K562 (cell line): ENCODE data around the gene BSN. TPM values are rescaled to one million over a fixed set of nuclear protein-coding genes. Genes with fewer than 3 reads are reported as not detected.

Experiments used
- BHLHE40 ChIP-seq: IDR thresholded peaks from 2 replicates; pipeline ENCODE4 v1.6.1; 2011; ENCODE audit warnings: low read length, improper control_type of control experiment
- C11orf30 ChIP-seq: fragments of 450-650 bp; IDR thresholded peaks from 2 replicates; pipeline ENCODE4 v1.6.1; 2016; ENCODE audit warnings: low read depth, mild to moderate bottlenecking
- CAMTA2 ChIP-seq: fragments of 250-450 bp; sonication (Bioruptor Pico); conservative IDR thresholded peaks from 2 replicates; pipeline ENCODE4 v1.5.1; 2022
- CHD1 ChIP-seq: fragments of 200-600 bp; sonication (generic); IDR thresholded peaks from one replicate; pipeline ENCODE4 v1.6.1; 2012; ENCODE audit warnings: mild to moderate bottlenecking, moderate library complexity, low read length, inconsistent platforms
- ETV5 ChIP-seq: sonication (generic); formaldehyde crosslinking; IDR thresholded peaks from 2 replicates; pipeline ENCODE4 v1.4.0; 2020; ENCODE audit warnings: low read depth, mild to moderate bottlenecking, missing genetic modification reagents
- GABPA ChIP-seq: fragments of 200-800 bp; sonication (Bioruptor generic); conservative IDR thresholded peaks from 2 replicates; pipeline ENCODE4 v1.6.1; 2016; ENCODE audit warnings: low read depth, missing genetic modification characterization, missing compliant biosample characterization
- MAFK ChIP-seq: IDR thresholded peaks from 2 replicates; pipeline ENCODE4 v1.6.1; 2011; ENCODE audit warnings: low read length, improper control_type of control experiment
- MAZ ChIP-seq, 2 experiments: fragments of 450-650 bp in 1 of 2; sonication (generic) in 1 of 2; formaldehyde crosslinking; IDR thresholded peaks in 1 of 2; conservative IDR thresholded peaks in 1 of 2; 2 replicates each; pipeline versions ENCODE4 v1.4.0 to v1.5.0; 2020; ENCODE audit warnings: mild to moderate bottlenecking in 1 of 2, missing genetic modification reagents in 1 of 2
- MTA3 ChIP-seq: fragments of 450-650 bp; formaldehyde crosslinking; IDR thresholded peaks from 2 replicates; pipeline ENCODE4 v1.6.1; 2017; ENCODE audit warnings: mild to moderate bottlenecking, borderline replicate concordance
- POU5F1 ChIP-seq: fragments of 150-350 bp; IDR thresholded peaks from 2 replicates; pipeline ENCODE4 v1.6.1; 2014; ENCODE audit warnings: borderline replicate concordance, low read length, low read depth, mild to moderate bottlenecking; ENCODE audit not compliant: partially characterized antibody
- RBM25 ChIP-seq: fragments of 200-400 bp; formaldehyde crosslinking; IDR thresholded peaks from 2 replicates; pipeline ENCODE4 v1.6.1; 2018; ENCODE audit warnings: low read length, low read depth, moderate library complexity; ENCODE audit not compliant: severe bottlenecking
- SIN3A ChIP-seq, 2 experiments: fragments of 150-350 bp in 1 of 2; IDR thresholded peaks; 2 replicates each; pipeline ENCODE4 v1.6.1; 2011 to 2016; ENCODE audit warnings: borderline replicate concordance in 2 of 2, low read depth in 2 of 2, low read length in 2 of 2, mild to moderate bottlenecking in 2 of 2, moderate library complexity in 2 of 2; ENCODE audit not compliant: control insufficient read depth in 1 of 2
- SREBF2 ChIP-seq: sonication (generic); formaldehyde crosslinking; IDR thresholded peaks from 2 replicates; pipeline ENCODE4 v1.4.0; 2020; ENCODE audit warnings: mild to moderate bottlenecking, missing genetic modification reagents
- SUPT5H ChIP-seq: fragments of 450-650 bp; IDR thresholded peaks from 2 replicates; pipeline ENCODE4 v1.6.1; 2016
- TGIF2 ChIP-seq: sonication (generic); formaldehyde crosslinking; IDR thresholded peaks from 2 replicates; pipeline ENCODE4 v1.8.1; 2022; ENCODE audit warnings: mild to moderate bottlenecking, missing genetic modification reagents, moderate library complexity
- TOE1 ChIP-seq, 2 experiments: fragments of 450-650 bp in 1 of 2; sonication (generic) in 1 of 2; formaldehyde crosslinking in 1 of 2; IDR thresholded peaks; 2 replicates each; pipeline versions ENCODE4 v1.7.1 to v1.8.0; 2016 to 2022; ENCODE audit warnings: borderline replicate concordance in 2 of 2, mild to moderate bottlenecking in 2 of 2, antibody characterized with exemption in 1 of 2, inconsistent platforms in 1 of 2, low read depth in 1 of 2, missing genetic modification reagents in 1 of 2, moderate library complexity in 1 of 2
- polyA plus RNA-seq, 8 experiments: library from polyadenylated mRNA; depleted of rRNA in 4 of 8; stranded (reverse) in 5 of 8; unstranded in 3 of 8; fragments of >200 nt; fragmentation: Nextera tagmentation in 2 of 8; fragmentation: Illumina TruSeq in 1 of 8; extraction: Ambion mirVana in 2 of 8; extraction: Trizol in 1 of 8; gene quantifications; 2 replicates each; pipeline versions ENCODE4 v1.2.1 to v1.2.3, GENCODE V29; 2011 to 2014; ENCODE audit warnings: inconsistent platforms in 1 of 8, missing spikeins in 1 of 8
- total RNA-seq, 7 experiments: library from RNA; depleted of rRNA in 6 of 7; stranded (reverse); fragments of >200 nt in 6 of 7; fragmentation: Illumina TruSeq in 2 of 7; extraction: Trizol in 2 of 7; gene quantifications; 2 replicates each; pipeline versions ENCODE4 v1.2.1 to v1.2.3, GENCODE V29; 2011 to 2021; ENCODE audit warnings: low replicate concordance in 1 of 7
- TF ChIP-seq, protein P1 (sequence below): fragments of 450-650 bp; conservative IDR thresholded peaks from 2 replicates; pipeline ENCODE4 v1.6.1; 2016; ENCODE audit warnings: missing genetic modification characterization, low read depth, mild to moderate bottlenecking, control low read depth, missing compliant biosample characterization
- TF ChIP-seq, protein P2 (sequence below), 3 experiments: IDR thresholded peaks in 2 of 3; conservative IDR thresholded peaks in 1 of 3; 2 replicates each; pipeline ENCODE4 v1.5.1; 2011 to 2012; ENCODE audit warnings: low read length in 3 of 3, mild to moderate bottlenecking in 3 of 3, control low read depth in 2 of 3, improper control_type of control experiment in 1 of 3, inconsistent platforms in 1 of 3, low read depth in 1 of 3, mixed read lengths in 1 of 3, moderate library complexity in 1 of 3; ENCODE audit not compliant: insufficient read depth in 2 of 3
- TF ChIP-seq, protein P3 (sequence below): IDR thresholded peaks from 2 replicates; pipeline ENCODE4 v1.6.1; 2014; ENCODE audit warnings: antibody characterized with exemption

The BSN gene
- total and polyA plus RNA-seq, 9 of the 15 experiments (the other 6 are each of a cell fraction or from before 2014, with no cell fraction given), result 0.03 to 1.5 (median 0.29) TPM

DNA sequence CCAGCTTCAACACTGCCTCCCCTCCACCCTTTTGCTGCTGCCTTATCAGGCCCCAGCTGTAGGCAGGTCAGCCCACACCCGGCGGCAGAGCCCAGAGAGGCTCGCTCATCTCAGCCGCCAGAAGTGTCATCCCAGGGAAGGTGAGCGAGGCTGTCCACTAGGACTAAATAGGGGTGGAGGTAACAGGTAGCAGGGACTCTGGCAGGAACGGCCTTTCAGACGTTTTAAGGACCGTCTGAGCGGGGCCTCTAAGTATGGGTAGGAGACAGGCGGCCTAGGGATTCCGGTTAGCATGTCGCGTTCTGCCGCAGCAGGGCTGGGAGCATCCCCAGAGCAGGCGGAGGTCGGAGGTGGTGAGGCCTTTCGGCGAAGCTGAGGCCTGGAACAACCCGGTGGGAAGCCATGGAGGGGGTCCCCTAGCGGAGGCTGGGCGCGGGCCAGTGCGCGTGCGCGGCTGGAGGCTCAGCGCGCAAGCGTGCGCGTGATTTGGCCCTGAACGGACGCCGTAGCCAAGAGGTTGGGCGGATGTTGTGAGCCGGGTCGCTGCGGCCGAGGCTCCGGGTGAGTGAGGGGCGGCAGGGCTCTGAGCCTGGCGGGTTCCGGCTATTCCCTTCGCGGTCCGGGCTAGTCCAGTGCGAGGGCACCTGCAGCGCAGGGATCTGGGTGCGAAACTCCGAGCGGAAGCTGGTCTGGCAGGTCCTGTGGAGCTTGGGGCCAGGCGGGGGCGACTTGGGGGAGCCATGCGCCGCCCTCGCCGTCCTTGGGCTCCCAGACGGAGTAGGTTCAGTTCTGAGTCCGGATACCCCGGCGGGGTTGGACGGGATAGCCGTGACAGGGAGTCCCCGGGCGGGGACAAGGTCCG, 135.0 kb downstream of the BSN start, which contains the start of the genes MST1 and RNF123 (continued):
- TF ChIP-seq BHLHE40 (peak; percentile 23; the same call in 1 of the 2 replicates), GABPA (tag) (peak; percentile 89), POU5F1 (peak; percentile 85), SREBF2 (CRISPR knock-in tag) (no peak), CHD1 (peak; percentile 80), RBM25 (no peak), ETV5 (CRISPR knock-in tag) (peak; percentile 59; the same call in 1 of the 2 replicates), MTA3 (peak; percentile 96; the same call in 1 of the 2 replicates), SIN3A (IDR thresholded peaks at IDR 0.05; ENCODE audit: borderline replicate concordance in 2 of 2, control insufficient read depth in 1 of 2, low read depth in 2 of 2, low read length in 2 of 2) (peak in 1 of 2 experiments; percentile 36; a peak in 2 of 4 replicates), C11orf30 (peak; percentile 78), CAMTA2 (CRISPR knock-in tag) (no peak), TGIF2 (no peak), MAZ (CRISPR knock-in tag; conservative IDR thresholded peaks at IDR 0.05 in 1 of 2, IDR thresholded peaks at IDR 0.05 in 1 of 2) (peak; percentile 25 to 71; a peak in 3 of 4 replicates), MAFK (no peak), SUPT5H (peak; percentile 76), TOE1 (IDR thresholded peaks at IDR 0.05; ENCODE audit: borderline replicate concordance) (peak; percentile 65; the same call in 1 of the 2 replicates), TOE1 (CRISPR knock-in tag; IDR thresholded peaks at IDR 0.05; ENCODE audit: borderline replicate concordance, low read depth) (no peak)
- TF ChIP-seq, protein P1, sequence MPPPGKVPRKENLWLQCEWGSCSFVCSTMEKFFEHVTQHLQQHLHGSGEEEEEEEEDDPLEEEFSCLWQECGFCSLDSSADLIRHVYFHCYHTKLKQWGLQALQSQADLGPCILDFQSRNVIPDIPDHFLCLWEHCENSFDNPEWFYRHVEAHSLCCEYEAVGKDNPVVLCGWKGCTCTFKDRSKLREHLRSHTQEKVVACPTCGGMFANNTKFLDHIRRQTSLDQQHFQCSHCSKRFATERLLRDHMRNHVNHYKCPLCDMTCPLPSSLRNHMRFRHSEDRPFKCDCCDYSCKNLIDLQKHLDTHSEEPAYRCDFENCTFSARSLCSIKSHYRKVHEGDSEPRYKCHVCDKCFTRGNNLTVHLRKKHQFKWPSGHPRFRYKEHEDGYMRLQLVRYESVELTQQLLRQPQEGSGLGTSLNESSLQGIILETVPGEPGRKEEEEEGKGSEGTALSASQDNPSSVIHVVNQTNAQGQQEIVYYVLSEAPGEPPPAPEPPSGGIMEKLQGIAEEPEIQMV (tag), result peak; percentile 96
- TF ChIP-seq, protein P2, sequence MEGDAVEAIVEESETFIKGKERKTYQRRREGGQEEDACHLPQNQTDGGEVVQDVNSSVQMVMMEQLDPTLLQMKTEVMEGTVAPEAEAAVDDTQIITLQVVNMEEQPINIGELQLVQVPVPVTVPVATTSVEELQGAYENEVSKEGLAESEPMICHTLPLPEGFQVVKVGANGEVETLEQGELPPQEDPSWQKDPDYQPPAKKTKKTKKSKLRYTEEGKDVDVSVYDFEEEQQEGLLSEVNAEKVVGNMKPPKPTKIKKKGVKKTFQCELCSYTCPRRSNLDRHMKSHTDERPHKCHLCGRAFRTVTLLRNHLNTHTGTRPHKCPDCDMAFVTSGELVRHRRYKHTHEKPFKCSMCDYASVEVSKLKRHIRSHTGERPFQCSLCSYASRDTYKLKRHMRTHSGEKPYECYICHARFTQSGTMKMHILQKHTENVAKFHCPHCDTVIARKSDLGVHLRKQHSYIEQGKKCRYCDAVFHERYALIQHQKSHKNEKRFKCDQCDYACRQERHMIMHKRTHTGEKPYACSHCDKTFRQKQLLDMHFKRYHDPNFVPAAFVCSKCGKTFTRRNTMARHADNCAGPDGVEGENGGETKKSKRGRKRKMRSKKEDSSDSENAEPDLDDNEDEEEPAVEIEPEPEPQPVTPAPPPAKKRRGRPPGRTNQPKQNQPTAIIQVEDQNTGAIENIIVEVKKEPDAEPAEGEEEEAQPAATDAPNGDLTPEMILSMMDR (IDR thresholded peaks at IDR 0.05 in 2 of 3, conservative IDR thresholded peaks at IDR 0.05 in 1 of 3; ENCODE audit: insufficient read depth in 2 of 3, low read depth in 1 of 3, low read length in 3 of 3), result peak in 2 of 3 experiments; percentile 7 to 39; a peak in 3 of 6 replicates
- TF ChIP-seq, protein P3, sequence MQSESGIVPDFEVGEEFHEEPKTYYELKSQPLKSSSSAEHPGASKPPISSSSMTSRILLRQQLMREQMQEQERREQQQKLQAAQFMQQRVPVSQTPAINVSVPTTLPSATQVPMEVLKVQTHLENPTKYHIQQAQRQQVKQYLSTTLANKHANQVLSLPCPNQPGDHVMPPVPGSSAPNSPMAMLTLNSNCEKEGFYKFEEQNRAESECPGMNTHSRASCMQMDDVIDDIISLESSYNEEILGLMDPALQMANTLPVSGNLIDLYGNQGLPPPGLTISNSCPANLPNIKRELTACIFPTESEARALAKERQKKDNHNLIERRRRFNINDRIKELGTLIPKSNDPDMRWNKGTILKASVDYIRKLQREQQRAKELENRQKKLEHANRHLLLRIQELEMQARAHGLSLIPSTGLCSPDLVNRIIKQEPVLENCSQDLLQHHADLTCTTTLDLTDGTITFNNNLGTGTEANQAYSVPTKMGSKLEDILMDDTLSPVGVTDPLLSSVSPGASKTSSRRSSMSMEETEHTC, result 0 out of 2 replicates have a peak, but pooled peaks have one; percentile 5
